Lower leg skin (tissue), 3 donors: ENCODE results near the gene GAGE12J.
"Not testable (repeated sequence)": the region's sequence is repeated elsewhere in the genome, so short reads cannot be mapped to it uniquely, and the experiment has no call there.

Source experiments
- POLR2A ChIP-seq, 2 donors: fragments of 450-650 bp; IDR thresholded peaks; one replicate each; pipeline ENCODE4 v1.6.1; 2016 to 2017; ENCODE audit warnings: antibody characterized with exemption in 2 of 2, mild to moderate bottlenecking in 1 of 2, moderate library complexity in 1 of 2
- TF ChIP-seq, protein P1 (sequence below), 3 donors: fragments of 450-650 bp; IDR thresholded peaks; one replicate each; pipeline ENCODE4 v1.5.1; 2016; ENCODE audit warnings: antibody characterized with exemption in 3 of 3, mild to moderate bottlenecking in 3 of 3, moderate library complexity in 2 of 3

- TF ChIP-seq, protein P1, sequence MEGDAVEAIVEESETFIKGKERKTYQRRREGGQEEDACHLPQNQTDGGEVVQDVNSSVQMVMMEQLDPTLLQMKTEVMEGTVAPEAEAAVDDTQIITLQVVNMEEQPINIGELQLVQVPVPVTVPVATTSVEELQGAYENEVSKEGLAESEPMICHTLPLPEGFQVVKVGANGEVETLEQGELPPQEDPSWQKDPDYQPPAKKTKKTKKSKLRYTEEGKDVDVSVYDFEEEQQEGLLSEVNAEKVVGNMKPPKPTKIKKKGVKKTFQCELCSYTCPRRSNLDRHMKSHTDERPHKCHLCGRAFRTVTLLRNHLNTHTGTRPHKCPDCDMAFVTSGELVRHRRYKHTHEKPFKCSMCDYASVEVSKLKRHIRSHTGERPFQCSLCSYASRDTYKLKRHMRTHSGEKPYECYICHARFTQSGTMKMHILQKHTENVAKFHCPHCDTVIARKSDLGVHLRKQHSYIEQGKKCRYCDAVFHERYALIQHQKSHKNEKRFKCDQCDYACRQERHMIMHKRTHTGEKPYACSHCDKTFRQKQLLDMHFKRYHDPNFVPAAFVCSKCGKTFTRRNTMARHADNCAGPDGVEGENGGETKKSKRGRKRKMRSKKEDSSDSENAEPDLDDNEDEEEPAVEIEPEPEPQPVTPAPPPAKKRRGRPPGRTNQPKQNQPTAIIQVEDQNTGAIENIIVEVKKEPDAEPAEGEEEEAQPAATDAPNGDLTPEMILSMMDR (IDR thresholded peaks at IDR 0.05), result not testable (repeated sequence)
- not testable (repeated sequence) for TF ChIP-seq POLR2A (IDR thresholded peaks at IDR 0.05)
Measured at GRCh38 chrX:49345402-49345801, 23.6 kb downstream of the GAGE12J start.
